Trophoblast cell (in vitro differentiated cells and primary cell): Measurements from ENCODE around the gene PCGF5.

Source experiments
- DNase-seq, 2 donors: peaks; one replicate each; pipeline ENCODE4 v3.0.0-alpha.2; 2016
- H2AFZ ChIP-seq: 2 replicates; pipeline ENCODE4 v1.6.1; 2013; ENCODE audit warnings: low read length, moderate library complexity, mild to moderate bottlenecking; ENCODE audit not compliant: insufficient read depth, poor library complexity
- H2AK5ac ChIP-seq: 2 replicates; pipeline ENCODE4 v1.6.1; 2013; ENCODE audit warnings: mild to moderate bottlenecking, low read length
- H2BK120ac ChIP-seq: 2 replicates; pipeline ENCODE4 v1.6.1; 2013; ENCODE audit warnings: low read length, mild to moderate bottlenecking, moderate library complexity; ENCODE audit not compliant: insufficient read depth, poor library complexity
- H2BK12ac ChIP-seq: 2 replicates; pipeline ENCODE4 v1.6.1; 2013; ENCODE audit warnings: mild to moderate bottlenecking, low read length, moderate library complexity
- H2BK5ac ChIP-seq: 2 replicates; pipeline ENCODE4 v1.6.1; 2013; ENCODE audit warnings: low read length, low read depth, moderate library complexity, mild to moderate bottlenecking; ENCODE audit not compliant: poor library complexity
- H3K14ac ChIP-seq: 2 replicates; pipeline ENCODE4 v1.6.1; 2013; ENCODE audit warnings: mild to moderate bottlenecking, low read length
- H3K18ac ChIP-seq: 2 replicates; pipeline ENCODE4 v1.6.1; 2013; ENCODE audit warnings: mild to moderate bottlenecking, low read length
- H3K23ac ChIP-seq: 2 replicates; pipeline ENCODE4 v1.6.1; 2013; ENCODE audit warnings: low read length
- H3K27ac ChIP-seq: 2 replicates; pipeline ENCODE4 v1.5.1; 2013; ENCODE audit warnings: low read depth, mild to moderate bottlenecking, inconsistent platforms, low read length, moderate library complexity
- H3K27me3 ChIP-seq: 2 replicates; pipeline ENCODE4 v1.6.1; 2013; ENCODE audit warnings: inconsistent platforms, mild to moderate bottlenecking, low read length, moderate library complexity; ENCODE audit not compliant: insufficient read depth
- H3K36me3 ChIP-seq, 2 experiments: 1 replicate in 1 of 2; 2 replicates in 1 of 2; pipeline ENCODE4 v1.6.1; 2013; ENCODE audit warnings: low read length in 2 of 2, mild to moderate bottlenecking in 2 of 2, moderate library complexity in 1 of 2; ENCODE audit not compliant: insufficient read depth in 2 of 2, control insufficient read depth in 1 of 2
- H3K4ac ChIP-seq: 2 replicates; pipeline ENCODE4 v1.6.1; 2013; ENCODE audit warnings: low read depth, mild to moderate bottlenecking, low read length, moderate library complexity
- H3K4me1 ChIP-seq, 2 experiments: 1 replicate in 1 of 2; 2 replicates in 1 of 2; pipeline ENCODE4 v1.6.1; 2013; ENCODE audit warnings: low read length in 2 of 2, mild to moderate bottlenecking in 2 of 2, moderate library complexity in 1 of 2; ENCODE audit not compliant: insufficient read depth in 2 of 2, control insufficient read depth in 1 of 2
- H3K4me2 ChIP-seq: 2 replicates; pipeline ENCODE4 v1.6.1; 2013; ENCODE audit warnings: inconsistent platforms, mild to moderate bottlenecking, low read length, moderate library complexity
- H3K4me3 ChIP-seq: 2 replicates; pipeline ENCODE4 v1.5.1; 2013; ENCODE audit warnings: mild to moderate bottlenecking, low read depth, low read length, inconsistent platforms
- H3K79me1 ChIP-seq: one replicate; pipeline ENCODE4 v1.6.1; 2013; ENCODE audit warnings: low read length
- H3K79me2 ChIP-seq: 2 replicates; pipeline ENCODE4 v1.6.1; 2013; ENCODE audit warnings: low read length, mild to moderate bottlenecking; ENCODE audit not compliant: control insufficient read depth, insufficient read depth, poor library complexity
- H3K9ac ChIP-seq: 2 replicates; pipeline ENCODE4 v1.6.1; 2013; ENCODE audit warnings: mild to moderate bottlenecking, low read length
- H3K9me3 ChIP-seq: 2 replicates; pipeline ENCODE4 v1.6.1; 2013; ENCODE audit warnings: low read depth, mild to moderate bottlenecking, control low read depth, inconsistent platforms, low read length; ENCODE audit not compliant: insufficient read depth
- H4K12ac ChIP-seq: 2 replicates; pipeline ENCODE4 v1.6.1; 2013; ENCODE audit warnings: low read depth, mild to moderate bottlenecking, low read length, moderate library complexity
- H4K8ac ChIP-seq: 2 replicates; pipeline ENCODE4 v1.6.1; 2013; ENCODE audit warnings: low read depth, mild to moderate bottlenecking, low read length, moderate library complexity
- H4K91ac ChIP-seq: one replicate; pipeline ENCODE4 v1.6.1; 2013; ENCODE audit warnings: low read depth, mild to moderate bottlenecking, low read length, moderate library complexity
- WGBS: extraction: QIAGEN DNeasy Blood & Tissue Kit; methylation state at CpG from one replicate; pipeline ENCODE4 v1.1.7; 2013; ENCODE audit warnings: missing lambda C conversion rate; ENCODE audit not compliant: insufficient read length, insufficient coverage; ENCODE audit errors: extremely low coverage; 5-methylcytosine and 5-hydroxymethylcytosine counted together

PCGF5 gene

GRCh38 chr10:91206427-91206826 is 14.0 kb upstream of the PCGF5 start:
- H3K4me3 ChIP-seq, result no peak overlapping the region
- no peaks in the 10 kb centered on the region for H3K79me2 ChIP-seq
- no peak overlapping the region for H2BK5ac ChIP-seq
- H3K18ac ChIP-seq, result no peak overlapping the region
- H2BK12ac ChIP-seq, result no peak overlapping the region
- H4K12ac ChIP-seq, result no peak overlapping the region
- H3K14ac ChIP-seq, result no peak overlapping the region
- no peak overlapping the region for H2BK120ac ChIP-seq
- H3K4me1 ChIP-seq, result no peaks in the 10 kb centered on the region
- H3K4ac ChIP-seq, result no peak overlapping the region
- no peaks in the 10 kb centered on the region for H3K79me1 ChIP-seq
- H3K9ac ChIP-seq, result no peak overlapping the region
- no peak overlapping the region for H2AFZ ChIP-seq
- no CpG with 5 or more reads among the region's 1 CpG for WGBS
- no peak overlapping the region for H2AK5ac ChIP-seq
- H4K8ac ChIP-seq, result no peak overlapping the region
- H3K36me3 ChIP-seq, result no peaks in the 10 kb centered on the region
- no peaks in the 10 kb centered on the region for H3K9me3 ChIP-seq
- no peak overlapping the region for H3K23ac ChIP-seq
- H3K27ac ChIP-seq, result no peak overlapping the region
- DNase-seq, result no peak
- no peak overlapping the region for H3K4me2 ChIP-seq
- H4K91ac ChIP-seq, result no peak overlapping the region
- no peaks in the 10 kb centered on the region for H3K27me3 ChIP-seq

DNA sequence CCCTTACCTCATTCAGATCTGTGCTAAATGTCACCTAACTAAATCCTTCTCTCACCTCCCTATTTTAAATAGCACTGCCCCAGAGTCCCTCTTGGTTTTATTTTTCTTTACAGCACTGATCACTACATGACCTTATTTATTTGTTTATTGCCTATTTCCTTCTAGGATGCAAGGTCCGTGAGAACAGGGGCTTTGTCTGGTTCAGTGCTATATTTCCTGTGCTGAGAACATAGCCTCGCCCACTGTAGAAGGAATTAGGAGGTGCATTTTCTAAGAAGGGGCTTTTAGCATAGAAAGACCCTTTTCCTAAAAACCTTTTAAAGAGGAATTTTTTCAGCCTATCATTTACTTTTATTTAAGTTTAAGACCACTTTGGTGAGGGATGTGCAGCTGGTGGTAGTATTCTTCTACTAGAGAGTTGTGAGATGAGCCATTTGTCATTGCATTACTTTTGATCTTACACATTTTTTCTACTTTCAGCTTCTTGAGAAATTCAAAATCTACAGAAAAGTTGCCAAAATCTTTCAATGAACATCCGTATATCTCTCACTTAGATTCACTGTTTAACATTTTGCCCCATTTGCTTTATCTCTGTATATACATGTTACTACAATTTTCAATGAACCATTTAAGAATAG is 13.5 kb upstream of the PCGF5 start:
- H3K14ac ChIP-seq, result no peak overlapping the region
- H3K27me3 ChIP-seq, result no peaks in the 10 kb centered on the region
- H3K4ac ChIP-seq, result no peak overlapping the region
- H3K9ac ChIP-seq, result no peak overlapping the region
- no peak overlapping the region for H3K4me3 ChIP-seq
- no peaks in the 10 kb centered on the region for H3K36me3 ChIP-seq
- no peak overlapping the region for H3K18ac ChIP-seq
- no peak overlapping the region for H2AFZ ChIP-seq
- no peaks in the 10 kb centered on the region for H3K79me2 ChIP-seq
- no peak overlapping the region for H2AK5ac ChIP-seq
- H2BK5ac ChIP-seq, result no peak overlapping the region
- no peak overlapping the region for H2BK12ac ChIP-seq
- H4K8ac ChIP-seq, result no peak overlapping the region
- H3K4me2 ChIP-seq, result no peak overlapping the region
- H3K79me1 ChIP-seq, result no peaks in the 10 kb centered on the region
- H4K12ac ChIP-seq, result no peak overlapping the region
- H2BK120ac ChIP-seq, result no peak overlapping the region
- WGBS, result no CpG with 5 or more reads among the region's 3 CpGs
- H3K9me3 ChIP-seq, result no peaks in the 10 kb centered on the region
- no peaks in the 10 kb centered on the region for H3K4me1 ChIP-seq
- no peak overlapping the region for H3K27ac ChIP-seq
- no peak overlapping the region for H3K23ac ChIP-seq
- no peak for DNase-seq
- H4K91ac ChIP-seq, result no peak overlapping the region

DNA sequence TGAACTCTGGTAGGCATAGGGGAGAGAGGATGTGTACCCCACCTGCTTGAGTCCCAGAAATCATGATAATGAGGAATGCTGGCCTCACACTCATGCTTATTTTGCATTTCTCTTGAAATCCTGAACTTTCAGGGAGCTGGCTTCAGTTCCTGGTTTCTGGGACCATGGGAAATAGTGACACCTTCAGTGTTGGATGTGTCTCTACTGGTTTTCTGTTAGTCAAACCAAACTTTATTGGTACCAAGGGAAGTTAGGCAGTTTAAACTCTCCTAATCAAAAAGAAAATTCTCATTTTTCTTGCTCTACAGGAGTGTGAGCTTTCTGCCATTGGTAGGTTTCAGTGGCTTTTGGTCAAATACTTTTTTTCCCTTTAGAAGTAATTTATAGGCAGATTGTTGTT is 11.8 kb upstream of the PCGF5 start:
- Histone ChIP-seq H3K79me2 (no peaks in the 10 kb centered on the region), H2BK120ac (no peak overlapping the region), H2AK5ac (no peak overlapping the region), H3K4me3 (no peak overlapping the region), H4K12ac (no peak overlapping the region), H2BK12ac (no peak overlapping the region), H3K9ac (no peak overlapping the region), H4K91ac (no peak overlapping the region), H3K79me1 (no peaks in the 10 kb centered on the region), H3K4ac (no peak overlapping the region), H3K36me3 (no peaks in the 10 kb centered on the region), H3K4me1 (no peaks in the 10 kb centered on the region), H3K9me3 (no peaks in the 10 kb centered on the region), H3K4me2 (no peak overlapping the region), H2BK5ac (no peak overlapping the region), H3K14ac (no peak overlapping the region), H2AFZ (no peak overlapping the region), H3K23ac (no peak overlapping the region), H4K8ac (no peak overlapping the region), H3K27me3 (no peaks in the 10 kb centered on the region), H3K27ac (no peak overlapping the region), H3K18ac (no peak overlapping the region)
- DNase-seq, result no peak

DNA sequence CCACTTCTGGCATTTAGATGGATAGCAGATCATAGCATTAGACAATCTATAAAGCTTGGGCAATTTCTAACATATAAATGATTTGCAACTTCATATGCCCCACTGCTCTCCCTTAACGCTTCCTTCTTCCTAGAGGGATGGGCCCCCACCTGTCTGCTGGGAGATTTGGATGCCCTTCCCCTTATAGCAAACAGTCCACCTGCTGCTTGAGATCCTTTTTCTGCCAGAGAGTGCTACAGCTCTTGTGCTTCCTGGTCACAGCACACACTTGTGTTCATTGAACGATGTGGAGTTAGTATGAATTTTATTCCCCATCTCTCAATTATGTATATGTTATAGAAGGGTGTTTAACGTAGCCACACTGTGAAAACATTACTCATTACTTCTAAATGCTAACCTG is 10.4 kb upstream of the PCGF5 start:
- no peak overlapping the region for H3K4me3 ChIP-seq

More for the DNA sequence above, 10.4 kb upstream of the PCGF5 start:
- Histone ChIP-seq H2BK5ac (no peak overlapping the region), H3K27me3 (no peaks in the 10 kb centered on the region), H4K8ac (no peak overlapping the region), H3K14ac (no peak overlapping the region), H3K79me2 (no peaks in the 10 kb centered on the region), H3K9ac (no peak overlapping the region), H3K4me2 (no peak overlapping the region), H4K91ac (no peak overlapping the region), H4K12ac (no peak overlapping the region), H3K4ac (no peak overlapping the region), H3K36me3 (no peaks in the 10 kb centered on the region), H2BK120ac (no peak overlapping the region), H3K79me1 (no peaks in the 10 kb centered on the region), H3K23ac (no peak overlapping the region), H2AK5ac (no peak overlapping the region), H3K4me1 (no peaks in the 10 kb centered on the region), H3K27ac (no peak overlapping the region), H2AFZ (no peak overlapping the region), H2BK12ac (no peak overlapping the region), H3K18ac (no peak overlapping the region), H3K9me3 (no peaks in the 10 kb centered on the region)
- DNase-seq, result no peak
- WGBS, result no CpG with 5 or more reads among the region's 3 CpGs
